Endothelial cell of umbilical vein (primary cell): ENCODE results near the gene TAF1A. TPM values are rescaled to one million over a fixed set of nuclear protein-coding genes. Genes with fewer than 3 reads are reported as not detected.
A peak's percentile ranks its signal among the peaks of the same experiment; 100 is the strongest.

ENCODE experiments used
- BruUV-seq: library from RNA; stranded (reverse); fragments of 400-500 nt; replicated peaks from 2 replicates; lab custom pipeline; 2021; lab: Mats Ljungman, UMichigan
- CTCF ChIA-PET: fragments of 300-600, 350-600 bp; sonication (Branson Sonifier 250); formaldehyde crosslinking; loops from one replicate; lab custom pipeline; 2021; ENCODE audit warnings: antibody characterized with exemption, inconsistent platforms; lab: Charles Lee
- POLR2A ChIA-PET: fragments of 300-600, 350-600 bp; sonication (Branson Sonifier 250); formaldehyde crosslinking; loops from one replicate; lab custom pipeline; 2021; ENCODE audit warnings: antibody characterized with exemption, inconsistent platforms; lab: Charles Lee
- DNase-seq: peaks from one replicate; pipeline ENCODE4 v3.0.0-alpha.2; 2011; ENCODE audit warnings: low read depth, low spot score
- FAIRE-seq: peaks from 2 replicates; lab custom pipeline; 2011; peaks lifted over from hg19 to GRCh38; lab: Jason Lieb, UNC
- H2AFZ ChIP-seq: 2 replicates; pipeline ENCODE4 v1.6.0; 2012; ENCODE audit warnings: low read depth, low read length, control low read depth, inconsistent platforms
- H3K27ac ChIP-seq: 2 replicates; pipeline ENCODE4 v1.5.1; 2011; ENCODE audit warnings: low read depth, mild to moderate bottlenecking, control low read depth, low read length, moderate library complexity; ENCODE audit not compliant: insufficient read depth
- H3K27me3 ChIP-seq, 2 experiments: 2 replicates each; pipeline versions ENCODE4 v1.6.0 to v1.6.1; 2011; ENCODE audit warnings: low read length in 2 of 2, mixed read lengths in 1 of 2; ENCODE audit not compliant: control insufficient read depth in 2 of 2, insufficient read depth in 2 of 2
- H3K36me3 ChIP-seq, 2 experiments: 2 replicates in 1 of 2; 3 replicates in 1 of 2; pipeline ENCODE4 v1.5.1; 2011; ENCODE audit warnings: low read length in 2 of 2, mild to moderate bottlenecking in 1 of 2, moderate library complexity in 1 of 2; ENCODE audit not compliant: control insufficient read depth in 2 of 2, insufficient read depth in 2 of 2; ENCODE audit errors: extremely low read depth in 1 of 2
- H3K4me1 ChIP-seq: 3 replicates; pipeline ENCODE4 v1.5.1; 2011; ENCODE audit warnings: mild to moderate bottlenecking, low read length; ENCODE audit not compliant: control insufficient read depth, insufficient read depth; ENCODE audit errors: extremely low read depth
- H3K4me2 ChIP-seq: 2 replicates; pipeline ENCODE4 v1.6.1; 2011; ENCODE audit warnings: low read length, control low read depth, mixed read lengths; ENCODE audit not compliant: insufficient read depth
- H3K4me3 ChIP-seq, 3 experiments: fragments of 200-600 bp in 1 of 3; sonication (generic), shearing (Covaris generic) in 1 of 3; replicated peaks in 1 of 3; 2 replicates each; pipeline ENCODE4 v1.5.1; 2011 to 2016; ENCODE audit warnings: control low read depth in 3 of 3, low read length in 3 of 3, mild to moderate bottlenecking in 2 of 3, inconsistent platforms in 1 of 3, low read depth in 1 of 3, moderate library complexity in 1 of 3; ENCODE audit not compliant: insufficient read depth in 1 of 3
- H3K79me2 ChIP-seq: 2 replicates; pipeline ENCODE4 v1.6.0; 2012; ENCODE audit warnings: low read length, inconsistent platforms; ENCODE audit not compliant: control insufficient read depth, insufficient read depth
- H3K9ac ChIP-seq: replicated peaks from 2 replicates; pipeline ENCODE3; 2011; ENCODE audit warnings: low read length, control low read depth; ENCODE audit not compliant: insufficient read depth; ENCODE audit errors: extremely low read depth
- H3K9me1 ChIP-seq: replicated peaks from 3 replicates; pipeline ENCODE4 v1.6.0; 2011; ENCODE audit warnings: mild to moderate bottlenecking, low read length; ENCODE audit not compliant: control insufficient read depth, insufficient read depth; ENCODE audit errors: extremely low read depth
- H3K9me3 ChIP-seq: replicated peaks from 2 replicates; pipeline ENCODE4 v1.5.1; 2012; ENCODE audit warnings: low read length, inconsistent platforms; ENCODE audit not compliant: control insufficient read depth, insufficient read depth
- H4K20me1 ChIP-seq: replicated peaks from 2 replicates; pipeline ENCODE3; 2011; ENCODE audit warnings: mild to moderate bottlenecking, low read length; ENCODE audit not compliant: control insufficient read depth, insufficient read depth; ENCODE audit errors: extremely low read depth
- CTCF ChIP-seq, 2 donors: IDR thresholded peaks; 1 replicate in 1 of 2; 2 replicates in 1 of 2; pipeline ENCODE4 v1.5.1; 2011; ENCODE audit warnings: low read length in 2 of 2, mild to moderate bottlenecking in 2 of 2, moderate library complexity in 2 of 2, control low read depth in 1 of 2, inconsistent platforms in 1 of 2, low read depth in 1 of 2; ENCODE audit not compliant: insufficient read depth in 1 of 2; ENCODE audit errors: extremely low read depth in 1 of 2
- EZH2 ChIP-seq: IDR thresholded peaks from 2 replicates; pipeline ENCODE4 v1.6.1; 2012; ENCODE audit warnings: borderline replicate concordance, low read depth, mild to moderate bottlenecking, moderate library complexity, low read length, inconsistent platforms; ENCODE audit not compliant: severe bottlenecking
- GATA2 ChIP-seq: IDR thresholded peaks from 2 replicates; pipeline ENCODE4 v1.7.0; 2011; ENCODE audit warnings: low read depth, mild to moderate bottlenecking, moderate library complexity, mixed read lengths, low read length; ENCODE audit not compliant: insufficient read length, insufficient read depth
- JUN ChIP-seq: IDR thresholded peaks from 2 replicates; pipeline ENCODE4 v1.6.1; 2011; ENCODE audit warnings: borderline replicate concordance, low read depth; ENCODE audit not compliant: insufficient read length, insufficient read depth
- MAX ChIP-seq: IDR thresholded peaks from 2 replicates; pipeline ENCODE4 v1.6.1; 2011; ENCODE audit not compliant: insufficient read depth, insufficient read length
- MYC ChIP-seq: IDR thresholded peaks from one replicate; pipeline ENCODE4 v1.6.1; 2011; ENCODE audit warnings: mild to moderate bottlenecking, low read depth, low read length
- POLR2A ChIP-seq: IDR thresholded peaks from 2 replicates; pipeline ENCODE4 v1.6.1; 2012; ENCODE audit warnings: low read depth, mild to moderate bottlenecking, control low read depth, low read length
- POLR2AphosphoS5 ChIP-seq: IDR thresholded peaks from 2 replicates; pipeline ENCODE4 v1.6.1; 2012; ENCODE audit warnings: low read depth, mild to moderate bottlenecking, control low read depth, low read length, moderate library complexity; ENCODE audit not compliant: insufficient read depth
- dilution Hi-C: fragments of 300-500 bp; cut with MboI; formaldehyde crosslinking; loops from one replicate; pipeline ENCODE4 v1.15.0; 2019; ENCODE audit warnings: low sequenced_read_pairs; ENCODE audit not compliant: extremely low pct_ligation_motif_present
- intact Hi-C: fragments of 100-400 bp; cut with micrococcal nuclease; formaldehyde crosslinking; loops from one replicate; pipeline ENCODE4 v1.10.0; 2022
- polyA plus RNA-seq, 4 experiments: library from polyadenylated mRNA; depleted of rRNA in 3 of 4; stranded (reverse) in 3 of 4; unstranded in 1 of 4; fragments of >200 nt; gene quantifications; 2 replicates each; pipeline versions ENCODE4 v1.2.1 to v1.2.3, GENCODE V29; 2011 to 2012; ENCODE audit warnings: missing spikeins in 1 of 4
- total RNA-seq: library from RNA; stranded (reverse); gene quantifications from 2 replicates; pipeline ENCODE4 v1.2.3, GENCODE V29; 2021

The TAF1A gene
- total and polyA plus RNA-seq, 2 donors (not counting 3 experiments of a cell fraction or from before 2014, with no cell fraction given), result 1.3 to 5.3 TPM

- intact Hi-C loops (no loop called here), dilution Hi-C loops (no loop called here)
- Histone ChIP-seq H3K9ac (no peak overlapping the region), H3K27me3 (no peaks in the 10 kb centered on the region), H3K9me3 (no peaks in the 10 kb centered on the region), H3K4me3 (no peak overlapping the region), H3K4me1 (no peaks in the 10 kb centered on the region), H3K79me2 (no peaks in the 10 kb centered on the region), H4K20me1 (no peaks in the 10 kb centered on the region), H3K4me2 (no peak overlapping the region), H3K9me1 (no peaks in the 10 kb centered on the region), H3K36me3 (no peaks in the 10 kb centered on the region), H3K27ac (no peak overlapping the region), H2AFZ (no peak overlapping the region)
- POLR2A ChIA-PET, result no interaction called here
- BruUV-seq, result no TSS peak
- CTCF ChIA-PET, result no interaction called here
- no peak for FAIRE-seq
- DNase-seq, result no peak
- TF ChIP-seq JUN (no peak), MAX (no peak), GATA2 (no peak), EZH2 (no peak), MYC (no peak), POLR2AphosphoS5 (no peak), POLR2A (no peak)
Measured at GRCh38 chr1:222535455-222535854, 54.3 kb downstream of the TAF1A start.

- dilution Hi-C loops (no loop called here), intact Hi-C loops (no loop called here)
- no peaks in the 10 kb centered on the region for H3K36me3 ChIP-seq
- POLR2A ChIA-PET, result no interaction called here
- H3K4me3 ChIP-seq, result no peak overlapping the region
- FAIRE-seq (peak; percentile 8), DNase-seq (no peak)
- no TSS peak for BruUV-seq
- CTCF ChIA-PET, result no interaction called here
- H3K4me2 ChIP-seq, result no peak overlapping the region
- no peaks in the 10 kb centered on the region for H3K9me1 ChIP-seq
- H3K4me1 ChIP-seq, result no peaks in the 10 kb centered on the region
- H3K79me2 ChIP-seq, result no peaks in the 10 kb centered on the region
- H3K9ac ChIP-seq, result no peak overlapping the region
- TF ChIP-seq MYC (no peak), GATA2 (no peak), CTCF (IDR thresholded peaks at IDR 0.05; ENCODE audit: extremely low read depth in 1 of 2, insufficient read depth in 1 of 2, low read depth in 1 of 2, low read length in 2 of 2) (no peak), MAX (no peak), EZH2 (no peak)
- H2AFZ ChIP-seq, result no peak overlapping the region
- no peaks in the 10 kb centered on the region for H3K27me3 ChIP-seq
- H3K27ac ChIP-seq, result no peak overlapping the region
- H3K9me3 ChIP-seq, result no peaks in the 10 kb centered on the region
- H4K20me1 ChIP-seq, result no peaks in the 10 kb centered on the region
Measured at GRCh38 chr1:222530852-222531251, 58.9 kb downstream of the TAF1A start.
